HG03097 (cell line): ENCODE measurements around the gene ZFP3.
"Not testable (repeated sequence)": the region's sequence is repeated elsewhere in the genome, so short reads cannot be mapped to it uniquely, and the experiment has no call there.

Source experiments
- ATAC-seq: cut with Tn5 transposase; IDR thresholded peaks from one replicate; pipeline ENCODE4 v1.9.1; 2021; ENCODE audit not compliant: unreplicated experiment, low FRiP score

ZFP3 gene

DNA sequence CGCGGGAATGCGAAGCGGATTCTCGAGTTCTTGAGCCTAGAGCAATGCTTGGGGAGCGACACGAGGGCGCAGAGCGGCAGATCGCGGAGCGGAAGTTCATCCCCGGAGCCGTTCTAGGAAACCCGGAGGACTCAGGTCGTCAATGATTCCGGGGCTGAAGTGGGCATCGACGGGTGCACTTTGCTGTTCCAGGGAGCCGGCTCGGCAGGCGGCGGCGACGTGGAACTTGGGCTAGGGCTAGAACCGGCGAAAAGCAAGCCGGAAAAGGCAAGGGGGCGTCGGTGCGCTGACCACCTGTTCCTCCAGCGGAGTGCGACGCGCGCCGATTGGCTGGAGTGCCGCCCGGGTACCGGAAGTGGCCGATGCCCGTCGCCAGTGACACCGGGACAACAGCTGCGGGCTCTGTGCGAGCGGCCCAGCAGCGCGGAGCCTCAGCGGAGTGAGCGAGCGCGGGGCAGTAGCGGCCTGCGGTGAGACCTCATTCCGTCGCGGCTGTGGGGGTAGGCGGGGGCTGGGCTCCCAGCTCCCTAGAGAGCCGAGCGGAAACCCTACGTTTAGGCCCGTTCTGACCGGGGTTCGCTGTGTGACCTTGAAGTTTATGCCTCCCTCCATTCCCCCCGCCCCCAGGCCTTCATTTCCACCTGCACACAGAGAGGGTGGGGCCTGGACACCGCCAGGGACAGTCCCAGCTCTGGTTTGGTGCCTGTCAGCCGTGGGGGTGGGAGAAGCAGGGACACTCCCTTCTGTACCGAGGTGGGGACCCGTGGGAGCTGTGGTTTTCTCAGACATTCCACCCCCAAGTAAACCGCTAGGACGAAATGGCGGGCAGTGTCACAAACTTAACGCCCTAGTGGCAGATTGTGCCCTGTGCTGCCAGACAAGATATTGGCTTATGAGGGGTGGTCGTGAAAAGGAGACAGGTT lies at the start of gene ZFP3:
TSS of gene ZFP3 (plus strand) at position 362 of the 923 bp plus-strand sequence. CDS start 13,038 bp downstream, outside the sequence.
- ATAC-seq: peak; percentile 82

DNA sequence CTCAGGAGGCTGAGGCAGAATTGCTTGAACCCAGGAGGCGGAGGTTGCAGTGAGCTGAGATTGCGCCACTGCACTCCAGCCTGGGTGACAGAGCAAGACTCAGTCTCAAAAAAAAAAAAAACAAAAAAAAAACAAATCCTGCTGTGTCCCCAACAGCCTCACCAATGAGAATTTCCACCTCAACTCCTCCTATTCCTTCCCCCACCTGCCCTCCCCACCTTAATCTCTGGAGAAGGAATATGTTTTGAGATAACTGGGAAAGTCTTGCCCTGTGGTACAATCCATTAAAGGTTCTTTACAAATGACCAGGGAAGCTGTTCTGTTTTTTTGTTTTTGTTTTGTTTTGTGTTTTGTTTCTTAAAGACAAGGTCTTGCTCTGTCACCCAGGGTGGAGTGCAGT lies 48.1 kb upstream of the ZFP3 start:
- not testable (repeated sequence) for ATAC-seq

DNA sequence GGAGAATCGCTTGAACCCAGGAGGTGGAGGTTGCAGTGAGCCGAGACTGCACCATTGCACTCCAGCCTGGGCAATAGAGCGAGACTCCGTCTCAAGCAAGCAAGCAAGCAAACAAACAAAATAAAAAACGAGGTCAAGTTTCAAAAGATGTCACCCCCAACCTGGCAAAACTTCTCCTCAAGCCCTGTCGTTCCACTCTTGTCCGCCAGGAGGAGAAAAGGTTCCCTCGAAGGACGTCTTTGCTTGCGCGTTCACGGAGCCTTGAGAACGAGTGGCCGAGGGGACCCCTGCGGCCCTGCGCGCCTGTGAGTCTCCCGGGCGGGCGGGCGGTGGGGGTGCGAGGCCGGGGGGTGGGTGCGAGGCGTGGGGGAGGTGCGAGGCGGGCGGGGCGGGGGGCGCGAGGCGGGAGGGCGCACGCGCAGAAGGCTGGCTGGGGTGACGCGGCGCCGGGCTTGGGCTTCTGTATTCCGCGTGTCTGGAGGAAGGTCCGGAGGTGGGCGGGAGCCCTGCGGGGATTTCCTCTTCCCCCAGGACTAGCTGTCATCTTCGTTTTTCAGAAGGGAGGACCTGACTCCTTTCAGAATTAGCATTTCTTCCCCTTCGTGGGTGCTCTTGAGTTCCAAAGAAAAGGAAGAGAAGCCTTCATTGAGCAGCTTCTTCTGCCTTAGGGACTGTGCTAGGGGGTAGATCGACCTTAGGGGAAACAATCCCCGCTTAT lies 46.7 kb upstream of the ZFP3 start:
- ATAC-seq: peak; percentile 53

DNA sequence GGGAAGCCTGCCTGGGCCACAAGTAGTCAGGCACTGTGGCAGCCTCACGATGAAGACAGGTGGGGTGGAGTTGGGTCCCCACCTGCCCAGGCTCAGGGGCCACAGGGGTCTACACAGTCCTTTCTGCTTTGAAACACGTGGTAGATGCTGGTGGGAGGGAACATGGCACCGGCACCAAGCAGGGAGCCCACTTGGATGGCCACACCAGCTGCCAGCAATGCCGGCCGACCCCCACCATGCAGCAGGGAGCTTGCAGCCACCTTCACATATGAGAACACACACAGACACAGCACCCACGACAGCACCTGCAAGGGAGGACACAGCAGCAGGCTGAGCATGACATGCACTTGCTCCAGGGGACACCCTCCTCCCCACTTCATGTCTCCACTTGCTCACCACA lies 45.4 kb upstream of the ZFP3 start:
- no peak for ATAC-seq

DNA sequence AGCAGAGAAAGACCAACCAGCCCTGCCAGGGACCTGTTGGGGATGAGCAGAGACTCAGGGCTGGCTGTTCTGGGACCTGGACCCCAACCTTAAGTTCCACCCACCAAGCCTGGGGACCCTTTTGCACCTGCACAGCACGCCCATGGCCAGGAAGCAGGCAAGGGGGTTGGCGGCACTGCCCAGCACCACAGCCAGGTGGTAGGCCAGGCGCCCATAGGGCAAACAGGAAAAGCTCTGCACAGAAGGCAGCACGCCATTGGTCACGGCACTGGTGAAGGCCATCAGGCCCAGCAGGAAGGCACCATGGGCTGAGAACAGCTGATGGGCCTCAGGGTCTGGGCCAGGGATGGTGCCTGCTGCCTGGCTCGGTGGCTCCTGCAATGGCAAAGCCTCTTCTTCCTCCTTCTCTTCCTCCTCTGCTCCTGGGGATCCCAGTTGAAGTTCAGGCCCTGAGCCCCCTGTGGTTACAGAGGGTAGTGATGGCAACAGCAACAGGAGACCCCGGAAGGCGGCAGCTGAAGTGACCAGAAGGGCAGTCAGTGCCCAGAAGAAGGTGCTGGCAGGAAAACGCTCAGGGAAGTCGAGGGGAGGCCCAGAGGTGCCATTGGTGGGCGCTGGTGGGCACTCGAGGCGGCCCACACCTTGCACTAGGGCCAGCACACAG lies 44.8 kb upstream of the ZFP3 start:
- ATAC-seq: no peak

DNA sequence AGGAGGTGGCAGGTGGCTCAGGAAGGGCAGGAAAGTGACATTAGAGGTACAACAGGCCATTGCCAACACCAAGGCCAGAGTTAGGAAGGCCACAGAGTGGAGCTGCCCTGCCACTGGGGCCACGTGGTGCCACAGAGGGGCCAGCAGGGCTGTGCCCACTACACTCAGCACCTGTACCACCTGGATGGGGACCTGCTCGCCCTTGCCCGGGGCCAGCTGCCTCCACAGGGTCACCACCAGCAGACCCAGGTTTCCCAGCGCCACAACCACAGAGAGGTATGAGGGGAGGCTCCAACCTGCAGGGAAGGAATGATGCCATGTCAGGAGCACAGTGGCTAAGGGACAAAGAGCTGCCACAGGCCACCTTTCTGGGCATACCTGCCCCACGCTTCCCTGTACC lies 44.2 kb upstream of the ZFP3 start:
- no peak for ATAC-seq

DNA sequence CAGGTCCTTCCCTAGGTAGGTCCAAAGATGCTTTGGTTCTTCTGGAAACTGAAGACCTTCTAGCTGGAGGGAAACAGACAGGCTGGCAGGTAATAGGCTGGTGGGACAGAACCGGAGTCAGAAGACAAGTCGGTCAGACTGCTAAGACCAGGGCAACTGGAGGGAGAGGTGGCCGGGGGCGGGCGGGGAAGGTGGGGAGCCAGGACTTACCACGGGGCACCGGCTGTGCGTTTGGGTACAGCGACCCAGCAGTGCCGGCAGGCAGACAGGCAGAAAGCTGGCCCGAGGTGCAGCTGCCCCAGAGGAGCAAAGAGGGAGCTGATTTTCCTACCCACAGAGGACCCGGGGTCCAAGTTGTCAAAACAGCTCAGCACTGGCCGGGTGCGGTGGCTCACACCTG lies 43.6 kb upstream of the ZFP3 start:
- no peak for ATAC-seq

DNA sequence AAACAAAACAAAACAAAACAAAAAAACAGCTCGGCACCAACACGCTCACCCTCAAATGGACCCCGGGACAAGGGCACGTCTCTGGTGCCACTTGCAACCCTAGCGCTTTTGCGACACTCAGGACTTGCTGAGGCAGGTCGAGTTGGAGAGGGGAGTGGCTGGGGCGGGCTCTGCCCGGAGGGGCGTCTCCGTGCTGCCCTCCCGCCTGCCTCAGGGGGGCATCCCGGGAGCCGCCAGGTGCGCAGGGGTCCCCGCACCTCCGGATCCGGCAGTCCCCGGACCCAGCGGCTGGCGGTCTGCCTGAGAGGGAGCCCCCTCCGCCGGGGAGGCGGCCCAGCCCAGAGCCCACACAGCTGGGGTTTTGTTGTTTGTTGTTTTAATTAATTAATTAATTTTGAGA lies 43.0 kb upstream of the ZFP3 start, which contains the start of gene SLC52A1:
TSS of gene SLC52A1 (minus strand) at position 112 of the 400 bp plus-strand sequence. CDS start 820 bp downstream, outside the sequence.
- ATAC-seq: no peak

DNA sequence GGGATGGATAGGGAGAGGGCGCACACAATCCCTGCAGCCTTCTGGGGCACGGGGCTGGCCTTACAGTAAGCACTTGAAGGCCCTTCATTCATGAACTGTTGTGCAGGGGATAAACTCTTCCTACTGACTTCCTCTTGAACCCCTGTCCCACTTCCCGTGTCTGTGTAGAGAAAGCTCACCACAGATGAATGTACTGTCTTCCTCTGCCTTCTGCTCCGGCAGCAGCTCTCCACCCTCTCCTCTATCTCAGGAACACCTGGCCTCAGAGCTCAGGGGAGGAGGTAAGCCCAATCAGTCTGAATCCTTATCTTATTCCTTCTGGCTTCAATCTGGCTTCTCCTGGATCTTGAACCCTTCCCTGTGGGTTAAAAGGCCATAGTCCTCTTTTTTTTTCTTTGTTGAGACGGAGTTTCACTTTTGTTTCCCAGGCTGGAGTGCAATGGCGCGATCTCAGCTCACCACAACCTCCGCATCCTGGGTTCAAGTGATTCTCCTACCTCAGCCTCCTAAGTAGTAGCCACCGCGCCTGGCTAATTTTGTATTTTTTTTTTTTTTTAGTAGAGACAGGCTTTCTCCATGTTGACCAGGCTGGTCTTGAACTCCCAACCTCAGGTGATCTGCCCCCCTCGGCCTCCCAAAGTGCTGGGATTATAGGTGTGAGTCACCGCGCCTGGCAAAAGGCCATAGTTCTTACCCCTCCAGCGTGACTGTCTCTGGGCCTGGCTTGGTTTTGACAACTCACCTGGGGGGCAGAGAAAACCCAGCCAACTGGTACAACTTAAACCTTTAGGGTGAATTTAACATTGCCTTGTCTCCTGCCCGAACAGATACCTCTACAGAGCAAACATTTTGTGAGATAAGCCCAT lies 35.9 kb upstream of the ZFP3 start:
- ATAC-seq: no peak

DNA sequence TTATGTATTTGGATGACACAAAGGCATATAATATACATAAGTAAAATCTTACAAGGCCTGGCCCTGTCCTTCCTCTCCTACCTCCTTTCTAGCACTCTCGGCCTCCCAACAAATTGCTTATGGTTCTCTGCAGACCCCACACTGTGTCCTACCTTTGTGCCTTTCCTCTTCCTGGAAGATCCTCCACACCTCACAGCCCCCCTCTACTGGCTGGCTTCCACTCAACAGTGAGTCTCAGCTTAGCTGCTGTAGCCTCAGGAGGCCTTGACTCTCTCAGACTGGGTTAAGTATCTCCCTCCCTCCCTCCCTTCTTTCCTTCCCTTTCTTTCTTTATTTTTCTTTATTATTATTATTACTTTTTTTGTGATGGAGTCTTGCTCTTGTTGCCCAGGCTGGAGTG lies 34.7 kb upstream of the ZFP3 start:
- no peak for ATAC-seq

DNA sequence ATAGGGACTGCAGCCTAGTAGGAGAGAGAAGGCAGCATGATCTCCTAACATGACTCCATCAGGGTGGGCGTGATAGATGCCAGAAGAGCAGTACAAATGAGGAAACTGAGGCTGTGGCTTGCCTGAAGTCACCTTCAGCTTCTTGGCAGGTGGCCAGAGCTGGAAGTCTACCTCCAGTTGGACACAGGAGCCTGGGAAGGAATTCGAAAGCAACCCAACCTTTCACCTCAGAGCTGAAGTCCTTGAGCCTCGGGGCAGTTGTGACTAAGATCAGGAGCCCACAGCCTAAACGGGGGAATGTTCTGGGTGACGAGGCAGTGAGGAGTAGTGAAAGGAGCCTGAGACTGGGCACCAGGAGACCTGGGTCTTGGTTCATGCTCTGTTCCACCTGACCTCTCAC lies 33.6 kb upstream of the ZFP3 start:
- ATAC-seq: no peak

DNA sequence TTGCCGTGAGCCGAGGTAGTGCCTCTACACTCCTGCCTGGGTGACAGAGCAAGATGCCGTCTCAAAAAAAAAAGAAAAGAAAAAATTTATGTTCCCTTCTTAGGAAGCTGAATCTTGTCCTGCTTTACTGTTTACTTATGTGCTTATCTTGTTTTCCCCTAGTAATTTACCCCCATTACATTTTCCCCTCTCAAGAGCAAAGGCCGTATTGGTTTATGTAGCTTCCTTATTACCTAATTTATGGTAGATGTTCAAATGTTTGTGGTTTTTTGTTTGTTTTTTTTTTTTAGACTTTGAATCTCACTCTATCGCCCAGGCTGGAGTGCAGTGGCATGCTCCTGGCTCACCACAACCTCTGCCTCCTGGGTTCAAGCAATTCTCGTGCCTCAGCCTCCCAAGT lies 32.8 kb upstream of the ZFP3 start:
- no peak for ATAC-seq

DNA sequence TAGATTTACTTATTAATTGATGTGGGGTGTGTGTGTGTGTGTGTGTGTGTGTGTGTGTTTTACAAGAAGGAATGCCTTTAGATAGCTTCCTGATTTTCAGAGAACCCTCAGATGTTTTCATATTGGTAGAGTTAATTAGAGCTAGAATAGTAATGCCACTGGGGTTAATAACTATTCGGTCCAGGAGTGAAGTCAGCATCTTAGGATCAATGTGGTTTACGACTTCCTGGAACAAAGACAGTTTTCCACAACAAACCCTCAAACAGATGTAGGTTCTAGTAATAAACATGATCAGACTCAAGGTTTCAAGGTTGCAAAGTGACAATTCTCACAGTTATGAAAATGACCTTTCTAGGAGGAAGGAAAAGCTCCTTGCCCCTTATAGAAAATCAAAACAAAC lies 30.8 kb upstream of the ZFP3 start:
- ATAC-seq: no peak

DNA sequence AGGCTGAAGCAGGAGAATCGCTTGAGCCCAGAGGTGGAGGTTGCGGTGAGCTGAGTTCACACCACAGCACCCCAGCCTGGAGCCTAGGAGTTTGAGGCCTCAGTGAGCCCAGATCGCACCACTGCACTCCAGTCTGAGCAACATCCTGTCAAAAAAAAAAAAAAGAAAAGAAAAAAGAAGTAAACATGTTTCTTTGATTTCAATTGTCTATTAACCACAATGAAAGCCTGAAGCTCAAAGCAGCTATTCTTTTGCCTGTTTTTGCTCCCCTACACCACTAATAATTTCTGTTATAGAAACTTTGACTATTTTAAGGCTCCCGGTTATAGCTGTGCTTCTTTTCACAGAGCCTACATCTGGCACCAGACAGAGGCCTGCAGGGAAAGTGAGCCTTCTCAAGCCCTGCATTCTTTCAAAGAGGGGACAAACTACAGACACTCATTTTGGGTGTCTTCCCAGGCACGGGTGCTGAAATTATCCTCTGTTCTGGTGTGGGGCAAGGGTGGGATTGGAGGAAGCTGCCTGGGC lies 28.9 kb upstream of the ZFP3 start:
- ATAC-seq: no peak

DNA sequence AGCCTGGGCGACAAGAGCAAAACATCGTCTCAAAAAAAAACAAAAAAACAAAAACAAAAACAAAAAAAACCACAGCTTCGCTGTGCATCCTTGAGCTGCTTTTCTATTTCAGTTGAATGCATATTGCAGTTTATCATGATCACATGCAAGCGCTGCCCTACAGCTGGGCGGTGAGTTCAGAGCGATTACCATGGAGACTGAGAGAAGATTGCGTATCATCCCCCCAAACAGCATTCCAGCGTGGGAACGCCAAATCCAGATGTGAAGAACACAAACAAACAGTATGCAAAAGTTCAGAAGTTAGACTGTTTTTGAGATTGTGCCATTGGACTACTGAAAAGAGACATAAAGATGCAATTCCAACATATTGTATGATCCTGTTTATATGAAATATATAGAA lies 28.0 kb upstream of the ZFP3 start:
- no peak for ATAC-seq

DNA sequence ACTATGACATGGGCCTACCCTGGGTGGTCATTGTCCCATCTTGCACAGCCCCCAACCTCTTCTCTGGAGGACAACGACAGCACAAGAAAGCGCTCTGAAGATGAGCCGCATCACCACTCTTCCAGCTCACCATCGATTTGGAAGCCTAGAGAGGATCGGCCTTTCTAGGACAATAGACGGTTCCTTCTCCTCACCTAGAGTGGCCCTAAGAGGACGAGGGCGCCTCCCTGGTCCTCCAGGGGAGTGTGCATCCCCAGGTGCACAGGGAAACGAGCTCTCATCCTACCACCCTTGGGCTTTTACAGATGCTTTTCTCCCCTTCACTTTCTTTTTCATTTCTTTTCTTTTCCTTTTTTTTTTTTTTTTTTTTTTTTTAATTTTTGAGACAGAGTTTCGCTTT lies 22.7 kb upstream of the ZFP3 start:
- no peak for ATAC-seq

DNA sequence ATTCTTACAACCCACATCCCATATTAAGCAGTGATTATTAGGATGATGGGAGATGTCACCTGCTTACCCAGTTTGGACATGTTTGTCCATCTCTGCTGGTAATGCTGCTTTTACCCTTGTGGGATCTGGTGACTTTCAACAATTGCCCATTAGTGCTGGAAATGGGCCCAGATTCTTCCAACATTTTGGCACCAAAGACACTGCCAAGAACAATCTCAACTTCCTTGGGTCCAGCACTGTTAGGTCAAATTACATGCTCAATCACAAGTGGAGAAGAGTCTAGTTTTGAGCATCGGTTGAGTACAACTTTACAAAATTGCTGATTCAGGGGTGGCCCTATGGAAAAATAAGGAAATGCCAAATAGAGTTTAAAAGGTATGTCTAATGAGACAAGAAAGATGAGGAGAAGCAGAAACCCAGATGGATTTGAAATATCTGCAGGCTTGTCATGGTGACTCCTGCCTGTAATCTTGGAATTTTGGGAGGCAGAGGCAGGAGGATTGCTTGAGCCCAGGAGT lies 13.0 kb upstream of the ZFP3 start:
- no peak for ATAC-seq

DNA sequence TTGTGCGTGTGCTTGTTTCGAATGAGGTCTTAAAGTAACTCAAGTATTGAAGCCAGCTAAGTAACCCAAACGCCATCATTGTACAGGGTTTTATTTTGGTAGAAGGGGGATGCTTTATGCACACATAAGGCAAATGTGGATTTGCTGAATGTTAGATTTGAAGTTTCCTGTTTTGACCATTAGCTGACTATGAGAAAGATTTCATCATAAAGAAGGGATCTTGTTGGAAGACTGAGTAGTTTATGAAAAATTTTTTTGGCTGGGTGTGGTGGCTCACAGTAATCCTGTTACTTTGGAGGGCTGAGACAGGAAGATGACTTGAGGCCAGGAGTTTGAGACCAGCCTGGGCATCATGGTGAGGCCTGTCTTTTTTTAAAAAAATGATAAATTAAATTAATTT lies 10.0 kb upstream of the ZFP3 start:
- no peak for ATAC-seq

DNA sequence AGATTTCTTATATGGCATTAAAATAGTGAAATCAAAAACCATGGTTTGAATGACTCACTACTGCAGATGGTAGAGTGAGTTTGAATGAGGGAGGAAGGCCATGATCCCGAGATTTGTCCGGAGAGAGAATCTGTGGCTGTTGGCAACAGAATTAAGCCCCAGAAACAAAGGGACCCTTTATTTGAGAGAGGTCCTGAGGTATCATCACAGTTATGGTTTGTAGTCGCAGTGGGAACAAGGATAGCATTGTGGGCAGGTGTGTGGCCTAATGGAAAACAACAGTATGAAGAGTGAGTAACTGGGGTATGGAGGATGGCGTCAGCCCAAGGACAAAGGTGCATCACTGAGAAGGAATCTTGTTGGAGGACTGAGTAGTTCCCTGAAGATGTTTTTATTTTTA lies 8.5 kb upstream of the ZFP3 start:
- ATAC-seq: no peak

DNA sequence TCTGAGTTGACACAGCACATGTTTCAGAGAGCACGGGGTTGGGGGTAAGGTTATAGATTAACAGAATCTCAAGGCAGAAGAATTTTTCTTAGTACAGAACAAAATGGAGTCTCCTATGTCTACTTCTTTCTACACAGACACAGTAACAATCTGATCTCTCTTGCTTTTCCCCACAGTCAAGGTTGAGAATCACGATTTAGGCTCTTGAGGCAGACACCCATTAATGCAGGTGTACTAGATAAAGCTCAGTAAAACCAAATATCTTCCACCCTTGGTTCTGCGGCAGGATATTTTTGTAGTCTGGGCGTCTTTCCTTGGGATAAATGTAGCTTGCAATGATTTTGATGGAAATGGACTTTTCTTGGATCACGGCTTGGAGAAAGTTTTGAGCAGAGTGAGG lies 2.8 kb upstream of the ZFP3 start:
- not testable (repeated sequence) for ATAC-seq
